NB4 (cell line): ENCODE data around the gene EHMT1.
A peak's percentile ranks its signal among the peaks of the same experiment; 100 is the strongest.

ENCODE experiments used
- DNase-seq: peaks from one replicate; pipeline ENCODE4 v3.0.0; 2010; ENCODE audit warnings: low read depth
- H3K4me3 ChIP-seq: one replicate; pipeline ENCODE4 v1.5.1; 2011; ENCODE audit warnings: mild to moderate bottlenecking, low read depth, low read length, moderate library complexity
- CTCF ChIP-seq: IDR thresholded peaks from one replicate; pipeline ENCODE4 v1.5.1; 2012; ENCODE audit warnings: low read depth, low read length
- MAX ChIP-seq: IDR thresholded peaks from 2 replicates; pipeline ENCODE4 v1.6.1; 2011; ENCODE audit warnings: low read depth, low read length
- MYC ChIP-seq: IDR thresholded peaks from 2 replicates; pipeline ENCODE4 v1.6.1; 2011; ENCODE audit warnings: low read depth, low read length
- POLR2A ChIP-seq: IDR thresholded peaks from 2 replicates; pipeline ENCODE4 v1.6.1; 2011; ENCODE audit warnings: mild to moderate bottlenecking; ENCODE audit not compliant: insufficient read length; ENCODE audit errors: extremely low read depth

The EHMT1 gene

DNA sequence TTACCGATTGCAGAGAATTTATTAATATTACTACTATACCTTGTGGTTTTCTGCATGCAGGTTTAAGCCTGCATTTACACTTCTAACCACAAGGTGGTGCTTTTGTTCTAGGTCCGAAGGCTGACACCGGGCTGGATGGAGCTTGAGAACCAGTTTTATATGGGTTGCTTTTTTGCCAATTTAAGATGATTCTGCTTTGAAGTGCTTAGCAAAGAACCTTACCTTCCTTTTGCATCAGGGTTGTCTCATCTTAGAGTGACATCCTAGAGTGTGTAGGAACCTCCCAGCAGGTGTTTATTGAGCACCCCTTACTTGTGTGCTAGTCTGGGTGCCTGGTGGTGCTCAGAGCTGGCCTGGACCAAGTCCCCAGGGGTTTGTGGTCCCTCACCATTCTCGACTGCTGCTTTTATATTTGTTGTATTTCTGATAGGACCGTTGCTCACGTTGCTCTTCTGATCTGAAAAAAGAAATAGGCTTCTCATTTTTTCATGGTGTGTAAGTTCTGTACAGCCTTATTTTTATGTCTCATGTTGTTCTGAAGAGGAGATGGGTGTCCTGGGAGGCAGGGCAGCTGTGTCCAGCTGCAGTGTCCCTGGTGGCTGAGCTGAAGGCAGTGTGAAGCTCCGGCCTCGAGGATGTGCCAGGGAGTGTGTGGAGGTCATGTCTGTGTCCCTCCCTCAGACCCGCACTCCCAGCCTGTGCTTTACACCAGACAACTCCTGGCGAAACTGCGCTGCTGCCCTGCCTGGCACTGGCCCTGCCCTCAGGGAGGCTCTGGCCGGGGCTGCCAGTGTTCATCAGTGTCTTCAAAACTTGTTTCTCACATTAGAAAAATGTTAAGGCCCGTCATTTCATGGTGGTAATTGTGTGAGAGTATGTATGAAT lies 54.3 kb downstream of the EHMT1 start:
- no peak overlapping the region for H3K4me3 ChIP-seq
- 0 out of 2 replicates have a peak, but pooled peaks have one; percentile 24 for TF ChIP-seq MYC
- TF ChIP-seq CTCF, result peak; percentile 74
- no peak for TF ChIP-seq POLR2A
- peak; percentile 39; the same call in 1 of the 2 replicates for TF ChIP-seq MAX
- peak; percentile 78 for DNase-seq

DNA sequence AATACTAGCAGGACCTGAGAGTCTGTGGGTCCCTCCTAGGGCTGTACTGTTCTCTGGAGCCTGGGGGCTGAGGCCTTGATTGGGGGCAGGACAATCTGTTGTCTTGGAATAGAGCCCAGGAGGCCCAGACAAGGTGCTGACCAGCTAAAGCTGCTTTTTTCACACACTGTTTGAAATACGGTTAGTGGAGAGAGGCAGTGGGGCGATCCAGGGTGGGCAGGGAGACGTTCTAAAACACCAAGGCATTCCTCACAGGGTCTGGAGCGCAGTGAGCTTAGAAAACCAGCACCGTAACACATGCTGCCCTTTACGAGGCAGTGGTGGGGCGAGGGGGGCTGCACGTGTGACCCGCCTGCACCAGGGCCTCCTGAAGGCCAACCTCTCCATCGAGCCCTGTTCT lies 55.1 kb downstream of the EHMT1 start:
- H3K4me3 ChIP-seq, result no peak overlapping the region
- TF ChIP-seq MAX (no peak), CTCF (no peak), POLR2A (no peak), MYC (no peak)
- no peak for DNase-seq

DNA sequence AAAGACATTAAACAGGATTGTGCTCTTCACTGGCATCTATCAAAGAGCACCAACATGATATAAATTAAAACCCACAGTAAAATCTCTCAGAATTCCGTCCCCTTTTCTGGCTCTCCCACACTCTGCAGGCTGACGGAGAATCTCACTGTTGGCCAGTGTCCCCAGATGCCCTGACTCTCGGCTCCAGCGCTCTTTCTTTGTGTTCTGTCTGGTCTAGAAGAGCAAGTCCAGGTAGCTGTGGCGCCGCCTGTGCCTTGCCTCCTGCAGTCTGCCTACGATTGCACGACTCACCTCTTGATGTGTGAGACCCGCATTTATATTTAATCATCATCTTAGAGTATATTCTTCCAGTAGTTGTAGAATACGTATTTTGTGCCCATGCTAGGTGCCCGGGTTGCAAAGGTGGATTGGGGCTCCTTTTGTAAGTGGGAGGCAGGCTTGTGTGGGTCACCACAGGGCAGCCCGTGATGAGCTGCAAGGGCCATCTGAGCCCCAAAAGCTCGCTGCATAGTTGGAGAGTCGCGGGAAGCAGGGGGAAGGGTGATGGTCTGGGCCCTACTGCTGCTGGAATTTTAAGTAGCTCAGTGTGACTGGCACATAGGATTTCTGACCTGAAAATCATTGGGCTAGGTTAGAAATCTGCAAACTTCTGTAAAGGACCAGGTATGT lies 55.6 kb downstream of the EHMT1 start:
- TF ChIP-seq CTCF (no peak), POLR2A (no peak), MYC (no peak), MAX (no peak)
- DNase-seq, result no peak
- no peak overlapping the region for H3K4me3 ChIP-seq

DNA sequence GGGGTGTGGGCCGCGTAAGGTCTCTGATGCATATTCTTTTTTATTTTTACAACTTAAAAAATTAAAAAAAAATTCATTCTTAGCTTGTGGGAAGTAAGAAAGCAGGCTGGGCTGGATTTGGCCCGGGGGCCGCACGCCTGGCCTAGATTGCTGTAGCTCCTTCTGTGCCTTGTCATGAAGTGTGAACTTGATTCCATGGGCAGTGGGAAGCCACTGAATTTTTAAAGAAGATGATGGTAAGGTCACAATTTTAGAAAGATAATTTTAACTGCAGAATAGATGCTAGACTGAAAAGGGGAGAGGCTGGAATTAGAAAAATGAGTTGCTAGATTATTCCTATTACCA lies 56.1 kb downstream of the EHMT1 start:
- no peak for DNase-seq
- TF ChIP-seq MAX (no peak), CTCF (no peak), POLR2A (no peak), MYC (no peak)
- no peak overlapping the region for H3K4me3 ChIP-seq

DNA sequence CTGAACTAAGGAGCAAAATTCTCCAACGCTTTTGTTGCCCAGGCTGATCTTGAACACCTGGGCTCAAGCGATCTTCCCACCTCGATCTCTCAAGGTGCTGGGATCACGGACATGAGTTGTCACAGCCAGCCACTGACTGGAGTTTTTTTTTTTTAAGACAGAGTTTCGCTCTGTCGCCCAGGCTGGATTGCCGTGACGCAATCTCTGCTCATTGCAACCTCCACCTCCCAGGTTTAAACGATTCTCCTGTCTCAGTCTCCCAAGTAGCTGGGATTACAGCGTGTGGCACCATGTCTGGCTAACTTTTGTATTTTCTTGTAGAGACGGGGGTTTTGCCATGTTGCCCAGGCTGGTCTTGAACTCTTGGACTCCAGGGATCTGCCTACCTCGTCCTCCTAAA lies 58.2 kb downstream of the EHMT1 start:
- DNase-seq, result peak; percentile 28
- no peak for TF ChIP-seq CTCF
- no peak for TF ChIP-seq MAX
- no peak for TF ChIP-seq MYC
- peak overlapping the region; percentile 3 for H3K4me3 ChIP-seq
